Measurements from ENCODE around the gene OTUD4. TPM values are rescaled to one million over a fixed set of nuclear protein-coding genes. Genes with fewer than 3 reads are reported as not detected.
"Not testable (repeated sequence)": the region's sequence is repeated elsewhere in the genome, so short reads cannot be mapped to it uniquely, and the experiment has no call there.

The OTUD4 gene
- total and polyA plus RNA-seq, 9 donors, result 43.8 to 86.4 (median 67.5) TPM

GRCh38 chr4:145182222-145182621 lies 1.8 kb upstream of the OTUD4 start:
- peak; percentile 52 for DNase-seq
- no peak overlapping the region for H3K4me3 ChIP-seq (ENCODE audit: low read length)
- WGBS (ENCODE audit: insufficient coverage), result no CpG with 5 or more reads among the region's 2 CpGs

GRCh38 chr4:145181091-145181501 lies 707 bp upstream of the OTUD4 start:
- H3K4me3 ChIP-seq (ENCODE audit: low read length), result peak overlapping the region; percentile 53
- WGBS (ENCODE audit: insufficient coverage), result 0% methylated on average over 2 of the region's 7 CpGs

More at GRCh38 chr4:145182222-145182621, 1.8 kb upstream of the OTUD4 start:
- Histone ChIP-seq H3K4me1 (ENCODE audit: control insufficient read depth, insufficient read depth, low read length) (peaks cover 7% of the 10 kb centered on the region), H3K9me3 (replicated peaks; ENCODE audit: control insufficient read depth, low read depth, low read length) (no peaks in the 10 kb centered on the region), H3K27ac (ENCODE audit: low read length) (peak overlapping the region; percentile 82), H3K36me3 (ENCODE audit: control insufficient read depth, insufficient read depth, low read length) (no peaks in the 10 kb centered on the region), H3K27me3 (ENCODE audit: control insufficient read depth, insufficient read depth, low read length) (peaks cover 2% of the 10 kb centered on the region)

DNA sequence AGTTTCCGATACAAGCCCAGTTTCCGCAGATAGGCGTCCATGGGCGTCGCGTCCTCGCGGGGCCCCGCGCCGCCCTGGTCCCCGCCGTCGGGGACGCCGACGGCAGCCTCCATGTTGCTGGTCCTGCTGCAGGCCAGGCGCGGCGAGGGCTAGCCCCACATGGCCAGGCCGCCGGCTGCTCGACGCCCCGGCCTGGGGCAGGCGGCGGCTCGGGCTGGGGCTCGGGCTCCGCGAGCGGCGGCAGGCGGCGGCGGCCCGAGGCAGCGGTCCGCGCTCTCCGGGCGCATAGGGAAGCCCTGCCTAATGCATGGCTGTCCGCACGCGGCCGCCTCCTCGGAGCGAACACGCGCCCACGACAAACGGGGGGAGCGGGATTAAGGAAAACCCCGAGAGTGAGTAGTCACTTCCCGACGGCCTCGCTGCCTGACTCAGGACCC lies 510 bp downstream of the OTUD4 start:
- H3K4me3 ChIP-seq (ENCODE audit: low read length), result peak overlapping the region; percentile 87
- DNase-seq, result peak; percentile 56
- not testable (repeated sequence) for H3K9me3 ChIP-seq (replicated peaks; ENCODE audit: control insufficient read depth, low read depth, low read length); H3K27me3 ChIP-seq (ENCODE audit: control insufficient read depth, insufficient read depth, low read length); H3K36me3 ChIP-seq (ENCODE audit: control insufficient read depth, insufficient read depth, low read length)
- peaks cover 14% of the 10 kb centered on the region for H3K4me1 ChIP-seq (ENCODE audit: control insufficient read depth, insufficient read depth, low read length)
- H3K27ac ChIP-seq (ENCODE audit: low read length), result peak overlapping the region; percentile 97
- 0% methylated on average over 54 of the region's 57 CpGs for WGBS (ENCODE audit: insufficient coverage)

More at GRCh38 chr4:145181091-145181501, 707 bp upstream of the OTUD4 start:
- Histone ChIP-seq H3K9me3 (replicated peaks; ENCODE audit: control insufficient read depth, low read depth, low read length) (no peaks in the 10 kb centered on the region), H3K36me3 (ENCODE audit: control insufficient read depth, insufficient read depth, low read length) (no peaks in the 10 kb centered on the region), H3K4me1 (ENCODE audit: control insufficient read depth, insufficient read depth, low read length) (peaks cover 12% of the 10 kb centered on the region), H3K27me3 (ENCODE audit: control insufficient read depth, insufficient read depth, low read length) (no peaks in the 10 kb centered on the region), H3K27ac (ENCODE audit: low read length) (peak overlapping the region; percentile 82)
- DNase-seq, result no peak

- Histone ChIP-seq H3K27ac (ENCODE audit: low read length) (peak overlapping the region; percentile 97), H3K27me3 (ENCODE audit: control insufficient read depth, insufficient read depth, low read length) (no peaks in the 10 kb centered on the region), H3K36me3 (ENCODE audit: control insufficient read depth, insufficient read depth, low read length) (no peaks in the 10 kb centered on the region), H3K9me3 (replicated peaks; ENCODE audit: control insufficient read depth, low read depth, low read length) (no peaks in the 10 kb centered on the region), H3K4me3 (ENCODE audit: low read length) (peak overlapping the region; percentile 87), H3K4me1 (ENCODE audit: control insufficient read depth, insufficient read depth, low read length) (peaks cover 14% of the 10 kb centered on the region)
- whole genome bisulfite sequencing (ENCODE audit: insufficient coverage), result 0% methylated on average over 22 of the region's 36 CpGs
- peak; percentile 83 for DNase-seq
Measured at GRCh38 chr4:145179281-145179860, 1.0 kb downstream of the OTUD4 start.

- DNase-seq, result no peak
Measured at GRCh38 chr4:145178740-145179280, 1.6 kb downstream of the OTUD4 start.

GRCh38 chr4:145177906-145178538 lies 2.4 kb downstream of the OTUD4 start:
- peaks cover 14% of the 10 kb centered on the region for H3K4me1 ChIP-seq (ENCODE audit: control insufficient read depth, insufficient read depth, low read length)
- peak; percentile 61 for DNase-seq
- H3K9me3 ChIP-seq (replicated peaks; ENCODE audit: control insufficient read depth, low read depth, low read length), result no peaks in the 10 kb centered on the region
- WGBS (ENCODE audit: insufficient coverage), result 33% methylated on average over 2 of the region's 9 CpGs
- peak overlapping the region; percentile 87 for H3K4me3 ChIP-seq (ENCODE audit: low read length)
- H3K27me3 ChIP-seq (ENCODE audit: control insufficient read depth, insufficient read depth, low read length), result no peaks in the 10 kb centered on the region
- H3K27ac ChIP-seq (ENCODE audit: low read length), result peak overlapping the region; percentile 97
- H3K36me3 ChIP-seq (ENCODE audit: control insufficient read depth, insufficient read depth, low read length), result peaks cover 5% of the 10 kb centered on the region

More at GRCh38 chr4:145178740-145179280, 1.6 kb downstream of the OTUD4 start:
- no CpG with 5 or more reads among the region's 5 CpGs for WGBS (ENCODE audit: insufficient coverage)
- peak overlapping the region; percentile 87 for H3K4me3 ChIP-seq (ENCODE audit: low read length)
- H3K9me3 ChIP-seq (replicated peaks; ENCODE audit: control insufficient read depth, low read depth, low read length), result no peaks in the 10 kb centered on the region
- H3K27ac ChIP-seq (ENCODE audit: low read length), result peak overlapping the region; percentile 97
- no peaks in the 10 kb centered on the region for H3K27me3 ChIP-seq (ENCODE audit: control insufficient read depth, insufficient read depth, low read length)
- peaks cover 5% of the 10 kb centered on the region for H3K36me3 ChIP-seq (ENCODE audit: control insufficient read depth, insufficient read depth, low read length)
- peaks cover 14% of the 10 kb centered on the region for H3K4me1 ChIP-seq (ENCODE audit: control insufficient read depth, insufficient read depth, low read length)

DNA sequence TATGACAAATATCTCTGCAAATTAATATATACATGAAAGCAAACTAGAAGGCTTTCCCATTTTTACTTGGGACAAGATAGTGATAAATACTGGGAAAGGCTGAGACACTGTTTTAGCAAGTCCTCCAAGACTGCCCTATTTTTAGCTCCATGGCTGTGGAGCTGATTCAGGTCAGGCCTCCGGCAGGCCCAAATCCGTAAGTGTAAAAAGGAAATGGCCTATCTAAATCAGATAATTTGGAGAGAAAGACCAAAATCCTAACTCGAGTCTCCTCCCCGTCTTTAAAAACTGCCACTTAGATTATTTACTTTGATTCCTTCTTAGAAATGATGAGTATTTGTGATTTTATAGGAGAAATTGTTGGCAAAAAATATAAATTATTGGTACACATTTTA lies 2.9 kb downstream of the OTUD4 start:
- WGBS (ENCODE audit: insufficient coverage), result no CpG with 5 or more reads among the region's 4 CpGs
- peak; percentile 75 for DNase-seq
- Histone ChIP-seq H3K36me3 (ENCODE audit: control insufficient read depth, insufficient read depth, low read length) (peaks cover 5% of the 10 kb centered on the region), H3K4me3 (ENCODE audit: low read length) (peak overlapping the region; percentile 87), H3K9me3 (replicated peaks; ENCODE audit: control insufficient read depth, low read depth, low read length) (no peaks in the 10 kb centered on the region), H3K27ac (ENCODE audit: low read length) (peak overlapping the region; percentile 97), H3K4me1 (ENCODE audit: control insufficient read depth, insufficient read depth, low read length) (peaks cover 14% of the 10 kb centered on the region), H3K27me3 (ENCODE audit: control insufficient read depth, insufficient read depth, low read length) (no peaks in the 10 kb centered on the region)

GRCh38 chr4:145176641-145177432 lies 3.6 kb downstream of the OTUD4 start:
- 100% methylated on average over 1 of the region's 9 CpGs for WGBS (ENCODE audit: insufficient coverage)
- peaks cover 5% of the 10 kb centered on the region for H3K36me3 ChIP-seq (ENCODE audit: control insufficient read depth, insufficient read depth, low read length)
- peak overlapping the region; percentile 97 for H3K27ac ChIP-seq (ENCODE audit: low read length)
- H3K4me3 ChIP-seq (ENCODE audit: low read length), result no peak overlapping the region
- H3K27me3 ChIP-seq (ENCODE audit: control insufficient read depth, insufficient read depth, low read length), result no peaks in the 10 kb centered on the region
- peak; percentile 36 for DNase-seq
- H3K9me3 ChIP-seq (replicated peaks; ENCODE audit: control insufficient read depth, low read depth, low read length), result no peaks in the 10 kb centered on the region
- peaks cover 14% of the 10 kb centered on the region for H3K4me1 ChIP-seq (ENCODE audit: control insufficient read depth, insufficient read depth, low read length)

- peaks cover 21% of the 10 kb centered on the region for H3K36me3 ChIP-seq (ENCODE audit: control insufficient read depth, insufficient read depth, low read length)
- no peaks in the 10 kb centered on the region for H3K27me3 ChIP-seq (ENCODE audit: control insufficient read depth, insufficient read depth, low read length)
- no peak overlapping the region for H3K4me3 ChIP-seq (ENCODE audit: low read length)
- no peaks in the 10 kb centered on the region for H3K9me3 ChIP-seq (replicated peaks; ENCODE audit: control insufficient read depth, low read depth, low read length)
- no peak overlapping the region for H3K27ac ChIP-seq (ENCODE audit: low read length)
- WGBS (ENCODE audit: insufficient coverage), result 83% methylated on average over 1 of the region's 1 CpG
- DNase-seq, result no peak
- peaks cover 6% of the 10 kb centered on the region for H3K4me1 ChIP-seq (ENCODE audit: control insufficient read depth, insufficient read depth, low read length)
Measured at GRCh38 chr4:145171911-145172310, 8.5 kb downstream of the OTUD4 start.

GRCh38 chr4:145170223-145170622 lies 10.2 kb downstream of the OTUD4 start:
- Histone ChIP-seq H3K4me1 (ENCODE audit: control insufficient read depth, insufficient read depth, low read length) (no peaks in the 10 kb centered on the region), H3K4me3 (ENCODE audit: low read length) (no peak overlapping the region), H3K36me3 (ENCODE audit: control insufficient read depth, insufficient read depth, low read length) (peaks cover 21% of the 10 kb centered on the region), H3K27me3 (ENCODE audit: control insufficient read depth, insufficient read depth, low read length) (no peaks in the 10 kb centered on the region), H3K9me3 (replicated peaks; ENCODE audit: control insufficient read depth, low read depth, low read length) (no peaks in the 10 kb centered on the region), H3K27ac (ENCODE audit: low read length) (no peak overlapping the region)
- DNase-seq, result no peak
- WGBS (ENCODE audit: insufficient coverage), result 100% methylated on average over 1 of the region's 1 CpG

Data from muscle of leg (tissue), 11 donors.